ENCODE measurements around the gene ZDHHC22. TPM values are rescaled to one million over a fixed set of nuclear protein-coding genes. Genes with fewer than 3 reads are reported as not detected.

ZDHHC22 gene
- total and polyA plus RNA-seq, 2 of the 13 experiments (the other 11 are each of a cell fraction or from before 2014, with no cell fraction given) = not detected

GRCh38 chr14:77184396-77185092 is 43.0 kb upstream of the ZDHHC22 start (continued):
- TF ChIP-seq ZNF205 (CRISPR knock-in tag; IDR thresholded peaks at IDR 0.05) (peak; percentile 95), ZNF430 (CRISPR knock-in tag; IDR thresholded peaks at IDR 0.05) (0 out of 2 replicates have a peak, but pooled peaks have one; percentile 36), PPARG (CRISPR knock-in tag; conservative IDR thresholded peaks at IDR 0.05) (peak; percentile 93), KDM2A (CRISPR knock-in tag; IDR thresholded peaks at IDR 0.05; ENCODE audit: borderline replicate concordance, low read depth) (no peak), HDAC2 (CRISPR knock-in tag; IDR thresholded peaks at IDR 0.05) (0 out of 2 replicates have a peak, but pooled peaks have one; percentile 34), ZNF512B (CRISPR knock-in tag; IDR thresholded peaks at IDR 0.05; ENCODE audit: borderline replicate concordance) (0 out of 2 replicates have a peak, but pooled peaks have one; percentile 45), DPF2 (CRISPR knock-in tag; IDR thresholded peaks at IDR 0.05; ENCODE audit: borderline replicate concordance, low read depth) (0 out of 2 replicates have a peak, but pooled peaks have one; percentile 37), DMAP1 (CRISPR knock-in tag; IDR thresholded peaks at IDR 0.05) (no peak), FOXA1 (IDR thresholded peaks at IDR 0.05) (no peak), FOXA1 (CRISPR knock-in tag; IDR thresholded peaks at IDR 0.05) (peak; percentile 51), ZNF574 (CRISPR knock-in tag; IDR thresholded peaks at IDR 0.05) (peak; percentile 52), HOXA3 (CRISPR knock-in tag; IDR thresholded peaks at IDR 0.05) (peak; percentile 33; the same call in 1 of the 2 replicates), ARNTL (CRISPR knock-in tag; IDR thresholded peaks at IDR 0.05) (0 out of 2 replicates have a peak, but pooled peaks have one; percentile 32), ZBTB39 (CRISPR knock-in tag; IDR thresholded peaks at IDR 0.05) (no peak), ZNF446 (CRISPR knock-in tag; IDR thresholded peaks at IDR 0.05) (no peak), NR3C1 (CRISPR knock-in tag; IDR thresholded peaks at IDR 0.05) (no peak), ZNF382 (CRISPR knock-in tag; IDR thresholded peaks at IDR 0.05; ENCODE audit: borderline replicate concordance) (no peak), ZFP91 (CRISPR knock-in tag; IDR thresholded peaks at IDR 0.05; ENCODE audit: borderline replicate concordance) (no peak)
- TF ChIP-seq, protein P1, sequence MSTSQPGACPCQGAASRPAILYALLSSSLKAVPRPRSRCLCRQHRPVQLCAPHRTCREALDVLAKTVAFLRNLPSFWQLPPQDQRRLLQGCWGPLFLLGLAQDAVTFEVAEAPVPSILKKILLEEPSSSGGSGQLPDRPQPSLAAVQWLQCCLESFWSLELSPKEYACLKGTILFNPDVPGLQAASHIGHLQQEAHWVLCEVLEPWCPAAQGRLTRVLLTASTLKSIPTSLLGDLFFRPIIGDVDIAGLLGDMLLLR (CRISPR knock-in tag; IDR thresholded peaks at IDR 0.05) = 0 out of 2 replicates have a peak, but pooled peaks have one; percentile 38

All from HepG2 (cell line).